GM13976 (cell line): Measurements from ENCODE around the gene TLL2.

Experiments
- DNase-seq: peaks from one replicate; pipeline ENCODE4 v3.0.0; 2012; ENCODE audit warnings: low spot score
- CTCF ChIP-seq: IDR thresholded peaks from 2 replicates; pipeline ENCODE4 v1.5.1; 2012; ENCODE audit warnings: borderline replicate concordance, mild to moderate bottlenecking; ENCODE audit not compliant: insufficient read depth; ENCODE audit errors: extremely low read depth, missing control alignments, control extremely low read depth
- in situ Hi-C: fragments of 300-500 bp; cut with MboI; formaldehyde crosslinking; loops from one replicate; pipeline ENCODE4 v1.12.0; 2022; ENCODE audit warnings: low sequenced_read_pairs, mixed read lengths, inconsistent platforms; ENCODE audit not compliant: unreplicated experiment

The TLL2 gene

GRCh38 chr10:96419351-96419750 lies 94.4 kb downstream of the TLL2 start:
- TF ChIP-seq CTCF = no peak
- no peak for DNase-seq
- in situ Hi-C loops = no loop called here

GRCh38 chr10:96418582-96418981 lies 95.1 kb downstream of the TLL2 start:
- in situ Hi-C loops = no loop called here
- no peak for DNase-seq
- TF ChIP-seq CTCF = no peak

GRCh38 chr10:96417441-96417840 lies 96.3 kb downstream of the TLL2 start:
- TF ChIP-seq CTCF = no peak
- DNase-seq = no peak
- in situ Hi-C loops = no loop called here

- in situ Hi-C loops = no loop called here
- no peak for DNase-seq
- TF ChIP-seq CTCF = no peak
These were observed 97.1 kb downstream of the TLL2 start for GRCh38 chr10:96416643-96417042.

GRCh38 chr10:96415891-96416554 lies 97.7 kb downstream of the TLL2 start:
- in situ Hi-C loops = no loop called here
- no peak for DNase-seq
- no peak for TF ChIP-seq CTCF

GRCh38 chr10:96415150-96415890 lies 98.4 kb downstream of the TLL2 start:
- in situ Hi-C loops = no loop called here
- no peak for DNase-seq
- no peak for TF ChIP-seq CTCF

GRCh38 chr10:96414303-96414702 lies 99.4 kb downstream of the TLL2 start:
- no peak for TF ChIP-seq CTCF
- in situ Hi-C loops = no loop called here
- no peak for DNase-seq
